ENCODE data around the gene RIPPLY1.

DNA sequence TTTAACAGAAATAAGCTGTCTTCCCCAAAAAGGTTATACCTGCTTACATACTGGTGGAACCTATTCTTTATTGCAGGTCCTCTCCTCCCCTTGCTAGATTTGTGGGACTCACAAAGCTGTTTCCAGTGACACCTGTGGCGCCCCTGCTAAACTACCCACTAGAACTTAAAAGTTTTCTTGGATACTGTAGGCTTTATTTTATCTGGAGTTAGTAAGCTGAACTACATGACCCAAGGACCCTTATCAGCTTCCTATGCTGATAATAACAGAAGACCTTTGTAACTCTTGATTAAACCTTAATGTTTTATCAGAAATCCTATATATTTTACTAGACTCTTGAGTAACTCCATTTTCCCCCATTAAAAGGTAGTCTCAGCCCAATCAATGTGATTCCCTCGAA is 49.4 kb upstream of the RIPPLY1 start:
- TF ChIP-seq, protein P1, sequence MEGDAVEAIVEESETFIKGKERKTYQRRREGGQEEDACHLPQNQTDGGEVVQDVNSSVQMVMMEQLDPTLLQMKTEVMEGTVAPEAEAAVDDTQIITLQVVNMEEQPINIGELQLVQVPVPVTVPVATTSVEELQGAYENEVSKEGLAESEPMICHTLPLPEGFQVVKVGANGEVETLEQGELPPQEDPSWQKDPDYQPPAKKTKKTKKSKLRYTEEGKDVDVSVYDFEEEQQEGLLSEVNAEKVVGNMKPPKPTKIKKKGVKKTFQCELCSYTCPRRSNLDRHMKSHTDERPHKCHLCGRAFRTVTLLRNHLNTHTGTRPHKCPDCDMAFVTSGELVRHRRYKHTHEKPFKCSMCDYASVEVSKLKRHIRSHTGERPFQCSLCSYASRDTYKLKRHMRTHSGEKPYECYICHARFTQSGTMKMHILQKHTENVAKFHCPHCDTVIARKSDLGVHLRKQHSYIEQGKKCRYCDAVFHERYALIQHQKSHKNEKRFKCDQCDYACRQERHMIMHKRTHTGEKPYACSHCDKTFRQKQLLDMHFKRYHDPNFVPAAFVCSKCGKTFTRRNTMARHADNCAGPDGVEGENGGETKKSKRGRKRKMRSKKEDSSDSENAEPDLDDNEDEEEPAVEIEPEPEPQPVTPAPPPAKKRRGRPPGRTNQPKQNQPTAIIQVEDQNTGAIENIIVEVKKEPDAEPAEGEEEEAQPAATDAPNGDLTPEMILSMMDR (IDR thresholded peaks at IDR 0.05): no peak
- TF ChIP-seq EP300 (IDR thresholded peaks at IDR 0.05) (no peak), POLR2A (IDR thresholded peaks at IDR 0.05) (no peak)
